ENCODE measurements around the gene TECR. TPM values are rescaled to one million over a fixed set of nuclear protein-coding genes. Genes with fewer than 3 reads are reported as not detected.

TECR gene
- total and polyA plus RNA-seq, 2 of the 13 experiments (the other 11 are each of a cell fraction or from before 2014, with no cell fraction given) = 54.9 to 121 TPM

- TF ChIP-seq, protein P1, sequence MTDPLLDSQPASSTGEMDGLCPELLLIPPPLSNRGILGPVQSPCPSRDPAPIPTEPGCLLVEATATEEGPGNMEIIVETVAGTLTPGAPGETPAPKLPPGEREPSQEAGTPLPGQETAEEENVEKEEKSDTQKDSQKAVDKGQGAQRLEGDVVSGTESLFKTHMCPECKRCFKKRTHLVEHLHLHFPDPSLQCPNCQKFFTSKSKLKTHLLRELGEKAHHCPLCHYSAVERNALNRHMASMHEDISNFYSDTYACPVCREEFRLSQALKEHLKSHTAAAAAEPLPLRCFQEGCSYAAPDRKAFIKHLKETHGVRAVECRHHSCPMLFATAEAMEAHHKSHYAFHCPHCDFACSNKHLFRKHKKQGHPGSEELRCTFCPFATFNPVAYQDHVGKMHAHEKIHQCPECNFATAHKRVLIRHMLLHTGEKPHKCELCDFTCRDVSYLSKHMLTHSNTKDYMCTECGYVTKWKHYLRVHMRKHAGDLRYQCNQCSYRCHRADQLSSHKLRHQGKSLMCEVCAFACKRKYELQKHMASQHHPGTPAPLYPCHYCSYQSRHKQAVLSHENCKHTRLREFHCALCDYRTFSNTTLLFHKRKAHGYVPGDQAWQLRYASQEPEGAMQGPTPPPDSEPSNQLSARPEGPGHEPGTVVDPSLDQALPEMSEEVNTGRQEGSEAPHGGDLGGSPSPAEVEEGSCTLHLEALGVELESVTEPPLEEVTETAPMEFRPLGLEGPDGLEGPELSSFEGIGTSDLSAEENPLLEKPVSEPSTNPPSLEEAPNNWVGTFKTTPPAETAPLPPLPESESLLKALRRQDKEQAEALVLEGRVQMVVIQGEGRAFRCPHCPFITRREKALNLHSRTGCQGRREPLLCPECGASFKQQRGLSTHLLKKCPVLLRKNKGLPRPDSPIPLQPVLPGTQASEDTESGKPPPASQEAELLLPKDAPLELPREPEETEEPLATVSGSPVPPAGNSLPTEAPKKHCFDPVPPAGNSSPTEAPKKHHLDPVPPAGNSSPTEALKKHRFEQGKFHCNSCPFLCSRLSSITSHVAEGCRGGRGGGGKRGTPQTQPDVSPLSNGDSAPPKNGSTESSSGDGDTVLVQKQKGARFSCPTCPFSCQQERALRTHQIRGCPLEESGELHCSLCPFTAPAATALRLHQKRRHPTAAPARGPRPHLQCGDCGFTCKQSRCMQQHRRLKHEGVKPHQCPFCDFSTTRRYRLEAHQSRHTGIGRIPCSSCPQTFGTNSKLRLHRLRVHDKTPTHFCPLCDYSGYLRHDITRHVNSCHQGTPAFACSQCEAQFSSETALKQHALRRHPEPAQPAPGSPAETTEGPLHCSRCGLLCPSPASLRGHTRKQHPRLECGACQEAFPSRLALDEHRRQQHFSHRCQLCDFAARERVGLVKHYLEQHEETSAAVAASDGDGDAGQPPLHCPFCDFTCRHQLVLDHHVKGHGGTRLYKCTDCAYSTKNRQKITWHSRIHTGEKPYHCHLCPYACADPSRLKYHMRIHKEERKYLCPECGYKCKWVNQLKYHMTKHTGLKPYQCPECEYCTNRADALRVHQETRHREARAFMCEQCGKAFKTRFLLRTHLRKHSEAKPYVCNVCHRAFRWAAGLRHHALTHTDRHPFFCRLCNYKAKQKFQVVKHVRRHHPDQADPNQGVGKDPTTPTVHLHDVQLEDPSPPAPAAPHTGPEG (CRISPR knock-in tag; IDR thresholded peaks at IDR 0.05) = no peak
- TF ChIP-seq STAT6 (CRISPR knock-in tag; IDR thresholded peaks at IDR 0.05; ENCODE audit: borderline replicate concordance) (no peak), SPEN (CRISPR knock-in tag; IDR thresholded peaks at IDR 0.05; ENCODE audit: low read depth) (no peak), PPARG (CRISPR knock-in tag; conservative IDR thresholded peaks at IDR 0.05) (no peak), BATF2 (CRISPR knock-in tag; IDR thresholded peaks at IDR 0.05) (no peak), ZNF20 (CRISPR knock-in tag; IDR thresholded peaks at IDR 0.05) (no peak)
- TF ChIP-seq, protein P2, sequence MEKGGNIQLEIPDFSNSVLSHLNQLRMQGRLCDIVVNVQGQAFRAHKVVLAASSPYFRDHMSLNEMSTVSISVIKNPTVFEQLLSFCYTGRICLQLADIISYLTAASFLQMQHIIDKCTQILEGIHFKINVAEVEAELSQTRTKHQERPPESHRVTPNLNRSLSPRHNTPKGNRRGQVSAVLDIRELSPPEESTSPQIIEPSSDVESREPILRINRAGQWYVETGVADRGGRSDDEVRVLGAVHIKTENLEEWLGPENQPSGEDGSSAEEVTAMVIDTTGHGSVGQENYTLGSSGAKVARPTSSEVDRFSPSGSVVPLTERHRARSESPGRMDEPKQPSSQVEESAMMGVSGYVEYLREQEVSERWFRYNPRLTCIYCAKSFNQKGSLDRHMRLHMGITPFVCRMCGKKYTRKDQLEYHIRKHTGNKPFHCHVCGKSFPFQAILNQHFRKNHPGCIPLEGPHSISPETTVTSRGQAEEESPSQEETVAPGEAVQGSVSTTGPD (CRISPR knock-in tag; IDR thresholded peaks at IDR 0.05) = no peak
These were observed 37.7 kb downstream of the TECR start (continued) for GRCh38 chr19:14567079-14567478.
